ENCODE results near the gene HNF4A. TPM values are rescaled to one million over a fixed set of nuclear protein-coding genes. Genes with fewer than 3 reads are reported as not detected.

The HNF4A gene
- total RNA-seq, 1 experiment from 2014 or later: 0.15 TPM

- POLR2A ChIA-PET: no interaction called here
- CTCF ChIA-PET: interaction anchor here (0.9 to 1.4 kb wide), 3 partner anchors 22 to 189 kb away, joined by 4 to 6 read pairs (median 5); no protein-coding TSS in a partner anchor
- peaks cover 7% of the 10 kb centered on the region for H3K9me3 Mint-ChIP-seq
- TF ChIP-seq, protein P1, sequence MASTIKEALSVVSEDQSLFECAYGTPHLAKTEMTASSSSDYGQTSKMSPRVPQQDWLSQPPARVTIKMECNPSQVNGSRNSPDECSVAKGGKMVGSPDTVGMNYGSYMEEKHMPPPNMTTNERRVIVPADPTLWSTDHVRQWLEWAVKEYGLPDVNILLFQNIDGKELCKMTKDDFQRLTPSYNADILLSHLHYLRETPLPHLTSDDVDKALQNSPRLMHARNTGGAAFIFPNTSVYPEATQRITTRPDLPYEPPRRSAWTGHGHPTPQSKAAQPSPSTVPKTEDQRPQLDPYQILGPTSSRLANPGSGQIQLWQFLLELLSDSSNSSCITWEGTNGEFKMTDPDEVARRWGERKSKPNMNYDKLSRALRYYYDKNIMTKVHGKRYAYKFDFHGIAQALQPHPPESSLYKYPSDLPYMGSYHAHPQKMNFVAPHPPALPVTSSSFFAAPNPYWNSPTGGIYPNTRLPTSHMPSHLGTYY (CRISPR knock-in tag; IDR thresholded peaks at IDR 0.05): no peak
- no peak for TF ChIP-seq ATF3 (CRISPR knock-in tag; conservative IDR thresholded peaks at IDR 0.05)
- TF ChIP-seq GTF2I (CRISPR knock-in tag; conservative IDR thresholded peaks at IDR 0.05): no peak
- TF ChIP-seq NR2C2 (CRISPR knock-in tag; IDR thresholded peaks at IDR 0.05): no peak
- TF ChIP-seq KAT7 (CRISPR knock-in tag; IDR thresholded peaks at IDR 0.05; ENCODE audit: borderline replicate concordance): no peak
- TF ChIP-seq, protein P2, sequence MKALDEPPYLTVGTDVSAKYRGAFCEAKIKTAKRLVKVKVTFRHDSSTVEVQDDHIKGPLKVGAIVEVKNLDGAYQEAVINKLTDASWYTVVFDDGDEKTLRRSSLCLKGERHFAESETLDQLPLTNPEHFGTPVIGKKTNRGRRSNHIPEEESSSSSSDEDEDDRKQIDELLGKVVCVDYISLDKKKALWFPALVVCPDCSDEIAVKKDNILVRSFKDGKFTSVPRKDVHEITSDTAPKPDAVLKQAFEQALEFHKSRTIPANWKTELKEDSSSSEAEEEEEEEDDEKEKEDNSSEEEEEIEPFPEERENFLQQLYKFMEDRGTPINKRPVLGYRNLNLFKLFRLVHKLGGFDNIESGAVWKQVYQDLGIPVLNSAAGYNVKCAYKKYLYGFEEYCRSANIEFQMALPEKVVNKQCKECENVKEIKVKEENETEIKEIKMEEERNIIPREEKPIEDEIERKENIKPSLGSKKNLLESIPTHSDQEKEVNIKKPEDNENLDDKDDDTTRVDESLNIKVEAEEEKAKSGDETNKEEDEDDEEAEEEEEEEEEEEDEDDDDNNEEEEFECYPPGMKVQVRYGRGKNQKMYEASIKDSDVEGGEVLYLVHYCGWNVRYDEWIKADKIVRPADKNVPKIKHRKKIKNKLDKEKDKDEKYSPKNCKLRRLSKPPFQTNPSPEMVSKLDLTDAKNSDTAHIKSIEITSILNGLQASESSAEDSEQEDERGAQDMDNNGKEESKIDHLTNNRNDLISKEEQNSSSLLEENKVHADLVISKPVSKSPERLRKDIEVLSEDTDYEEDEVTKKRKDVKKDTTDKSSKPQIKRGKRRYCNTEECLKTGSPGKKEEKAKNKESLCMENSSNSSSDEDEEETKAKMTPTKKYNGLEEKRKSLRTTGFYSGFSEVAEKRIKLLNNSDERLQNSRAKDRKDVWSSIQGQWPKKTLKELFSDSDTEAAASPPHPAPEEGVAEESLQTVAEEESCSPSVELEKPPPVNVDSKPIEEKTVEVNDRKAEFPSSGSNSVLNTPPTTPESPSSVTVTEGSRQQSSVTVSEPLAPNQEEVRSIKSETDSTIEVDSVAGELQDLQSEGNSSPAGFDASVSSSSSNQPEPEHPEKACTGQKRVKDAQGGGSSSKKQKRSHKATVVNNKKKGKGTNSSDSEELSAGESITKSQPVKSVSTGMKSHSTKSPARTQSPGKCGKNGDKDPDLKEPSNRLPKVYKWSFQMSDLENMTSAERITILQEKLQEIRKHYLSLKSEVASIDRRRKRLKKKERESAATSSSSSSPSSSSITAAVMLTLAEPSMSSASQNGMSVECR (CRISPR knock-in tag; IDR thresholded peaks at IDR 0.05; ENCODE audit: borderline replicate concordance): no peak
- no peak for TF ChIP-seq GABPB1 (CRISPR knock-in tag; IDR thresholded peaks at IDR 0.05)
- TF ChIP-seq E2F1 (CRISPR knock-in tag; IDR thresholded peaks at IDR 0.05): no peak
- no peak for TF ChIP-seq USF2 (CRISPR knock-in tag; IDR thresholded peaks at IDR 0.05)
- no peak for TF ChIP-seq ZNF138 (CRISPR knock-in tag; conservative IDR thresholded peaks at IDR 0.05)
- TF ChIP-seq, protein P3, sequence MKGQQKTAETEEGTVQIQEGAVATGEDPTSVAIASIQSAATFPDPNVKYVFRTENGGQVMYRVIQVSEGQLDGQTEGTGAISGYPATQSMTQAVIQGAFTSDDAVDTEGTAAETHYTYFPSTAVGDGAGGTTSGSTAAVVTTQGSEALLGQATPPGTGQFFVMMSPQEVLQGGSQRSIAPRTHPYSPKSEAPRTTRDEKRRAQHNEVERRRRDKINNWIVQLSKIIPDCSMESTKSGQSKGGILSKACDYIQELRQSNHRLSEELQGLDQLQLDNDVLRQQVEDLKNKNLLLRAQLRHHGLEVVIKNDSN (CRISPR knock-in tag; IDR thresholded peaks at IDR 0.05): no peak
- no peak for TF ChIP-seq ETV6 (CRISPR knock-in tag; IDR thresholded peaks at IDR 0.05)
- TF ChIP-seq, protein P4, sequence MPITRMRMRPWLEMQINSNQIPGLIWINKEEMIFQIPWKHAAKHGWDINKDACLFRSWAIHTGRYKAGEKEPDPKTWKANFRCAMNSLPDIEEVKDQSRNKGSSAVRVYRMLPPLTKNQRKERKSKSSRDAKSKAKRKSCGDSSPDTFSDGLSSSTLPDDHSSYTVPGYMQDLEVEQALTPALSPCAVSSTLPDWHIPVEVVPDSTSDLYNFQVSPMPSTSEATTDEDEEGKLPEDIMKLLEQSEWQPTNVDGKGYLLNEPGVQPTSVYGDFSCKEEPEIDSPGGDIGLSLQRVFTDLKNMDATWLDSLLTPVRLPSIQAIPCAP (CRISPR knock-in tag; IDR thresholded peaks at IDR 0.05): no peak
- TF ChIP-seq, protein P5, sequence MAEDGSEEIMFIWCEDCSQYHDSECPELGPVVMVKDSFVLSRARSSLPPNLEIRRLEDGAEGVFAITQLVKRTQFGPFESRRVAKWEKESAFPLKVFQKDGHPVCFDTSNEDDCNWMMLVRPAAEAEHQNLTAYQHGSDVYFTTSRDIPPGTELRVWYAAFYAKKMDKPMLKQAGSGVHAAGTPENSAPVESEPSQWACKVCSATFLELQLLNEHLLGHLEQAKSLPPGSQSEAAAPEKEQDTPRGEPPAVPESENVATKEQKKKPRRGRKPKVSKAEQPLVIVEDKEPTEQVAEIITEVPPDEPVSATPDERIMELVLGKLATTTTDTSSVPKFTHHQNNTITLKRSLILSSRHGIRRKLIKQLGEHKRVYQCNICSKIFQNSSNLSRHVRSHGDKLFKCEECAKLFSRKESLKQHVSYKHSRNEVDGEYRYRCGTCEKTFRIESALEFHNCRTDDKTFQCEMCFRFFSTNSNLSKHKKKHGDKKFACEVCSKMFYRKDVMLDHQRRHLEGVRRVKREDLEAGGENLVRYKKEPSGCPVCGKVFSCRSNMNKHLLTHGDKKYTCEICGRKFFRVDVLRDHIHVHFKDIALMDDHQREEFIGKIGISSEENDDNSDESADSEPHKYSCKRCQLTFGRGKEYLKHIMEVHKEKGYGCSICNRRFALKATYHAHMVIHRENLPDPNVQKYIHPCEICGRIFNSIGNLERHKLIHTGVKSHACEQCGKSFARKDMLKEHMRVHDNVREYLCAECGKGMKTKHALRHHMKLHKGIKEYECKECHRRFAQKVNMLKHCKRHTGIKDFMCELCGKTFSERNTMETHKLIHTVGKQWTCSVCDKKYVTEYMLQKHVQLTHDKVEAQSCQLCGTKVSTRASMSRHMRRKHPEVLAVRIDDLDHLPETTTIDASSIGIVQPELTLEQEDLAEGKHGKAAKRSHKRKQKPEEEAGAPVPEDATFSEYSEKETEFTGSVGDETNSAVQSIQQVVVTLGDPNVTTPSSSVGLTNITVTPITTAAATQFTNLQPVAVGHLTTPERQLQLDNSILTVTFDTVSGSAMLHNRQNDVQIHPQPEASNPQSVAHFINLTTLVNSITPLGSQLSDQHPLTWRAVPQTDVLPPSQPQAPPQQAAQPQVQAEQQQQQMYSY (CRISPR knock-in tag; IDR thresholded peaks at IDR 0.05): no peak
- no peak for TF ChIP-seq FOXJ3 (CRISPR knock-in tag; IDR thresholded peaks at IDR 0.05; ENCODE audit: borderline replicate concordance)
- TF ChIP-seq ZNF416 (CRISPR knock-in tag; IDR thresholded peaks at IDR 0.05): no peak
- TF ChIP-seq, protein P6, sequence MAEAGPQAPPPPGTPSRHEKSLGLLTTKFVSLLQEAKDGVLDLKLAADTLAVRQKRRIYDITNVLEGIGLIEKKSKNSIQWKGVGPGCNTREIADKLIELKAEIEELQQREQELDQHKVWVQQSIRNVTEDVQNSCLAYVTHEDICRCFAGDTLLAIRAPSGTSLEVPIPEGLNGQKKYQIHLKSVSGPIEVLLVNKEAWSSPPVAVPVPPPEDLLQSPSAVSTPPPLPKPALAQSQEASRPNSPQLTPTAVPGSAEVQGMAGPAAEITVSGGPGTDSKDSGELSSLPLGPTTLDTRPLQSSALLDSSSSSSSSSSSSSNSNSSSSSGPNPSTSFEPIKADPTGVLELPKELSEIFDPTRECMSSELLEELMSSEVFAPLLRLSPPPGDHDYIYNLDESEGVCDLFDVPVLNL (CRISPR knock-in tag; IDR thresholded peaks at IDR 0.05; ENCODE audit: borderline replicate concordance, low read depth): no peak
- TF ChIP-seq CTCF (IDR thresholded peaks at IDR 0.05): no peak
- TF ChIP-seq ELF4 (CRISPR knock-in tag; IDR thresholded peaks at IDR 0.05; ENCODE audit: low read depth): no peak
- TF ChIP-seq HMGA2 (CRISPR knock-in tag; IDR thresholded peaks at IDR 0.05): no peak
- DNase-seq (ENCODE audit: low spot score): no peak
- H3K27me3 Mint-ChIP-seq (ENCODE audit: low read depth): no peaks in the 10 kb centered on the region
- no peak for ATAC-seq
- no peak overlapping the region for H3K27ac Mint-ChIP-seq
- no peaks in the 10 kb centered on the region for H3K4me1 Mint-ChIP-seq
- H3K36me3 Mint-ChIP-seq: no peaks in the 10 kb centered on the region
- H3K4me3 Mint-ChIP-seq: no peak overlapping the region
Observed at GRCh38 chr20:44406572-44407137, 51.2 kb downstream of the HNF4A start.
